Neuronal stem cell (in vitro differentiated cells): ENCODE data around the gene PTPRC.

Experiments
- DNase-seq: peaks from one replicate; pipeline ENCODE4 v3.0.0-alpha.2; 2013; ENCODE audit warnings: low spot score
- H2AFZ ChIP-seq: one replicate; pipeline ENCODE4 v1.6.1; 2013; ENCODE audit warnings: mild to moderate bottlenecking, low read length, inconsistent platforms
- H2AK5ac ChIP-seq: 2 replicates; pipeline ENCODE4 v1.6.1; 2013; ENCODE audit warnings: low read depth, mild to moderate bottlenecking, inconsistent platforms, low read length, moderate library complexity, mixed read lengths
- H2BK120ac ChIP-seq: 2 replicates; pipeline ENCODE4 v1.6.1; 2013; ENCODE audit warnings: low read depth, mild to moderate bottlenecking, inconsistent platforms, low read length, moderate library complexity, mixed read lengths
- H2BK12ac ChIP-seq: one replicate; pipeline ENCODE4 v1.6.1; 2013; ENCODE audit warnings: low read length, inconsistent platforms
- H2BK15ac ChIP-seq: 2 replicates; pipeline ENCODE4 v1.6.1; 2013; ENCODE audit warnings: mild to moderate bottlenecking, low read length, inconsistent platforms, mixed read lengths
- H2BK5ac ChIP-seq: one replicate; pipeline ENCODE4 v1.6.1; 2013; ENCODE audit warnings: inconsistent platforms, mild to moderate bottlenecking, low read length, moderate library complexity
- H3K14ac ChIP-seq: one replicate; pipeline ENCODE4 v1.6.1; 2013; ENCODE audit warnings: low read length, inconsistent platforms
- H3K18ac ChIP-seq: 2 replicates; pipeline ENCODE4 v1.6.1; 2013; ENCODE audit warnings: low read length, inconsistent platforms
- H3K23ac ChIP-seq: 2 replicates; pipeline ENCODE4 v1.6.1; 2013; ENCODE audit warnings: low read depth, mild to moderate bottlenecking, mixed read lengths, low read length, inconsistent platforms; ENCODE audit not compliant: poor library complexity
- H3K27ac ChIP-seq: replicated peaks from 3 replicates; pipeline ENCODE4 v1.5.1; 2013; ENCODE audit warnings: low read length, inconsistent platforms
- H3K27me3 ChIP-seq, 3 experiments: 2 replicates each; pipeline ENCODE4 v1.6.1; 2013; ENCODE audit warnings: low read length in 3 of 3, mild to moderate bottlenecking in 2 of 3, inconsistent platforms in 1 of 3, low read depth in 1 of 3, mixed read lengths in 1 of 3, moderate library complexity in 1 of 3; ENCODE audit not compliant: control insufficient read depth in 3 of 3, insufficient read depth in 3 of 3
- H3K36me3 ChIP-seq, 2 donors: replicated peaks in 1 of 2; 2 replicates each; pipeline ENCODE4 v1.6.1; 2013; ENCODE audit warnings: low read length in 2 of 2; ENCODE audit not compliant: control insufficient read depth in 2 of 2, insufficient read depth in 2 of 2
- H3K4ac ChIP-seq: 2 replicates; pipeline ENCODE4 v1.6.1; 2013; ENCODE audit warnings: inconsistent platforms, mild to moderate bottlenecking, low read length, moderate library complexity
- H3K4me1 ChIP-seq, 2 donors: 1 replicate in 1 of 2; 2 replicates in 1 of 2; pipeline ENCODE4 v1.6.1; 2013; ENCODE audit warnings: low read length in 2 of 2, low read depth in 1 of 2; ENCODE audit not compliant: control insufficient read depth in 2 of 2, insufficient read depth in 1 of 2
- H3K4me2 ChIP-seq: one replicate; pipeline ENCODE4 v1.6.1; 2013; ENCODE audit warnings: mild to moderate bottlenecking, low read length, inconsistent platforms; ENCODE audit not compliant: insufficient read depth, poor library complexity, severe bottlenecking
- H3K4me3 ChIP-seq, 2 donors: 2 replicates each; pipeline ENCODE4 v1.5.1; 2013; ENCODE audit warnings: low read length in 2 of 2, mild to moderate bottlenecking in 2 of 2, inconsistent platforms in 1 of 2, moderate library complexity in 1 of 2
- H3K79me1 ChIP-seq: one replicate; pipeline ENCODE4 v1.6.1; 2013; ENCODE audit warnings: low read depth, mild to moderate bottlenecking, inconsistent platforms, low read length, moderate library complexity
- H3K9ac ChIP-seq: one replicate; pipeline ENCODE4 v1.6.1; 2013; ENCODE audit warnings: mild to moderate bottlenecking, low read depth, low read length, inconsistent platforms; ENCODE audit not compliant: poor library complexity
- H3K9me3 ChIP-seq, 2 donors: replicated peaks in 1 of 2; 2 replicates each; pipeline versions ENCODE3 to v1.6.1; 2013; ENCODE audit warnings: low read length in 2 of 2, mild to moderate bottlenecking in 2 of 2, inconsistent platforms in 1 of 2, low read depth in 1 of 2, mixed read lengths in 1 of 2, moderate library complexity in 1 of 2; ENCODE audit not compliant: control insufficient read depth in 2 of 2, insufficient read depth in 1 of 2
- H4K8ac ChIP-seq: one replicate; pipeline ENCODE4 v1.6.1; 2013; ENCODE audit warnings: low read depth, mild to moderate bottlenecking, inconsistent platforms, low read length, moderate library complexity
- H4K91ac ChIP-seq: one replicate; pipeline ENCODE4 v1.6.1; 2013; ENCODE audit warnings: low read length, low read depth, mild to moderate bottlenecking, inconsistent platforms; ENCODE audit not compliant: poor library complexity
- WGBS, 2 donors: extraction: QIAGEN DNeasy Blood & Tissue Kit; methylation state at CpG; one replicate each; pipeline ENCODE4 v1.1.7; 2013; ENCODE audit warnings: missing lambda C conversion rate in 2 of 2, mixed read lengths in 1 of 2; ENCODE audit not compliant: insufficient read length in 2 of 2, insufficient replicate concordance in 1 of 2; ENCODE audit errors: extremely low coverage in 2 of 2; 5-methylcytosine and 5-hydroxymethylcytosine counted together

PTPRC gene

DNA sequence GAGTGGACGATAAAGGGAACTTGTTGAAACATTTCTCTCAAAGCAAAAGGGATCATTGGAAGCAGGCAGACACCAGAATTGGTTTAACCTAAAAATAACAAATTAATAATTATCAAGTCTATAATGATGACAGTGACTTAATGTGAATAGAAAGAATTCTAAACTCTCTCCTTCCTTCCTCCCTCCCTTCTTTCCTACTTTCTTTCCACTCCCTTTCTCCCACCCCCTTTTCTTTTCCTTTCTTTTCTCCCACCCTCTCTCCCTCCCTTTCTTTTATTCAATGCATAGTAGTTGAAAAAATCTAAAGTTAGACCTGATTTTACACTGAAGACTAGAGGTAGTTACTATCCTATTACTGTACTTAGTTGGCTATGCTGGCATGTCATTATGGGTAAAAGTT is 55.7 kb downstream of the PTPRC start:
- no peak overlapping the region for H2BK15ac ChIP-seq
- H3K27me3 ChIP-seq, result no peaks in the 10 kb centered on the region
- no peaks in the 10 kb centered on the region for H3K4me1 ChIP-seq
- no peak overlapping the region for H3K4ac ChIP-seq
- H3K27ac ChIP-seq, result no peak overlapping the region
- H2AFZ ChIP-seq, result no peak overlapping the region
- H3K9me3 ChIP-seq, result no peaks in the 10 kb centered on the region
- WGBS, 2 donors, result no CpG with 5 or more reads among the region's 1 CpG
- no peak overlapping the region for H2BK5ac ChIP-seq
- no peak overlapping the region for H3K4me2 ChIP-seq
- no peak overlapping the region for H2BK12ac ChIP-seq
- H3K23ac ChIP-seq, result no peak overlapping the region
- H4K8ac ChIP-seq, result no peak overlapping the region
- no peak overlapping the region for H3K18ac ChIP-seq
- no peak overlapping the region for H2AK5ac ChIP-seq
- no peak overlapping the region for H2BK120ac ChIP-seq
- H4K91ac ChIP-seq, result no peak overlapping the region
- no peaks in the 10 kb centered on the region for H3K79me1 ChIP-seq
- H3K14ac ChIP-seq, result no peak overlapping the region
- H3K36me3 ChIP-seq, result no peaks in the 10 kb centered on the region
- H3K9ac ChIP-seq, result no peak overlapping the region
- no peak overlapping the region for H3K4me3 ChIP-seq
- no peak for DNase-seq

DNA sequence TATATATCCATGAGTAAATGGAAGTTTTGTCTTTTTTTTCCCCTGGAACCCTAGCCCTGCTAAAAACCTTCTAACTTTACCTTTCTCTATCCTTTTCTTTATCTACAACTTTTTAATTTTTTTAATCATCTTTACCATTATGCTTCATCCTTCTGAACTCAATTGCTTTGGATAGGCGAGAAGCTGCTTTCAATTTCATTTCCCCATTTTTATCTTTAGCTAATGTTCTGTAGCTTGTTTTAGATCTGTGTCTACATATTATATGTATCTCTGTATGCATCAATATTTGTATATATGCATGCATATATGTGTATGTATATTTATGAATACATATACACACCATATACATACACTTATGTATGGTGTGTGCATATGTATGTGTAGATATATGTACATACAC is 57.4 kb downstream of the PTPRC start:
- no peak overlapping the region for H3K4me2 ChIP-seq
- peaks cover 5 to 12% of the 10 kb centered on the region in 2 donors for H3K4me1 ChIP-seq
- H2BK120ac ChIP-seq, result no peak overlapping the region
- H2BK5ac ChIP-seq, result no peak overlapping the region
- H4K91ac ChIP-seq, result no peak overlapping the region
- H3K18ac ChIP-seq, result no peak overlapping the region
- no peaks in the 10 kb centered on the region for H3K79me1 ChIP-seq
- no peak overlapping the region for H3K4me3 ChIP-seq
- no peak overlapping the region for H4K8ac ChIP-seq
- H2BK15ac ChIP-seq, result no peak overlapping the region
- DNase-seq, result no peak
- no peak overlapping the region for H3K27ac ChIP-seq
- H3K27me3 ChIP-seq, result no peaks in the 10 kb centered on the region
- no peak overlapping the region for H2BK12ac ChIP-seq
- H3K9me3 ChIP-seq, result no peaks in the 10 kb centered on the region
- H3K23ac ChIP-seq, result no peak overlapping the region
- H2AK5ac ChIP-seq, result no peak overlapping the region
- H3K4ac ChIP-seq, result no peak overlapping the region
- no peak overlapping the region for H3K9ac ChIP-seq
- H3K36me3 ChIP-seq, result no peaks in the 10 kb centered on the region
- no peak overlapping the region for H3K14ac ChIP-seq
- H2AFZ ChIP-seq, result no peak overlapping the region
- WGBS, 2 donors, result no CpG with 5 or more reads among the region's 1 CpG

DNA sequence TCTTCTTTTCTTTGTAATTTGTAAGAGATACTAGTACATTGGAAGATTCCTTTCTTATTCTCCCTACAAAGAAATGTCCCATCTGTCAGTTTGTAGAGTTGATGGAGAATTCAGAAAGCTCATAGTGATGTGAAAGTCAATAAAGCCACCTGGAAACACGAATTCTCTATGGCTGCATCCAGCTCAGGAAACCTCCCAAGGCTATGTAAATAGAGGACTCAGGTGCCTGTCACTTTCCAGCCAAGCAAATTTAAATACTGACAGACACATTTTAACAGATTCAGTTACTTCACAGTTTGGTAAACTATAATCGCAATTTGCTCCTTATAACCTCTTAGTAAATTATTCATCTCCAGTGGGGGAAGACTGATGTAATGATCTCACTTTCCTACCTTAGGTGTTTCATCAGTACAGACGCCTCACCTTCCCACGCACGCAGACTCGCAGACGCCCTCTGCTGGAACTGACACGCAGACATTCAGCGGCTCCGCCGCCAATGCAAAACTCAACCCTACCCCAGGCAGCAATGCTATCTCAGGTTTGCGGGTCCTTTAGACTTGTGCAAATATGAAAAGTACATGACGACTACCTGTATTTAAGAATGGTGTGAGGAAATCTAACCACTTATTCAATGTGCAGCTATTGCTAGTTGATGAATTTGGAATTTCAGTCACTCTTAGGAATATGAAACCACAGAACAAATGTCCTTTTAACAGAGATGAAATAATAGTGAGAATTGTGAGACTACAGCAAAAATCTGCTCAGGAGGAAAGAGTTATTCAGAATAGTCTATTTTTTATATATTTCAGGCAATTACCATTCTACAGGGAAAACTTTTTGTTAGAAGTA is 60.6 kb downstream of the PTPRC start:
- peak; percentile 44 for DNase-seq
- H2BK5ac ChIP-seq, result no peak overlapping the region
- WGBS, 2 donors, result no CpG with 5 or more reads among the region's 13 CpGs

DNA sequence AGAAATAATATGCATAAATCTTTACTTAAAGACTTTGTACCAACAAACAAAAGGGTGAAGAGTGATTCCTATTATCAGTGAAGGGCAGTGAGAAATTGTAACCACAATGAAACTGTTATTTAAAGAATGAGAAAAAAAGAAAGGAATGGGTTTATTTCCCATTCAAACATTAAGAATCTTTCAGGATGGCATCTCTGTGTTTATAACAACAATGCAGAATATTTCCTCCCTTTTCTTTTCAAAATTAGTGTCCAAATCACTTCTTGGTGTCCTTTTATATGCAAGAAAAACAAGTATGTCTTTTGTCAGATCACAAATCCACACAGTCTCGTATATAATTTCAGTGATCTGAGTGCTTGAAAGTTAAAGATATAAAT is 61.2 kb downstream of the PTPRC start:
- no peak overlapping the region for H3K4me3 ChIP-seq
- no peak overlapping the region for H2AK5ac ChIP-seq
- peaks cover 12 to 19% of the 10 kb centered on the region in 2 donors for H3K4me1 ChIP-seq
- H2BK120ac ChIP-seq, result no peak overlapping the region
- no peak overlapping the region for H3K4me2 ChIP-seq
- no peak overlapping the region for H3K9ac ChIP-seq
- H3K79me1 ChIP-seq, result no peaks in the 10 kb centered on the region
- no peak overlapping the region for H3K27ac ChIP-seq
- H2BK12ac ChIP-seq, result no peak overlapping the region
- H3K4ac ChIP-seq, result no peak overlapping the region
- no peak overlapping the region for H4K91ac ChIP-seq
- no CpG with 5 or more reads among the region's 1 CpG for WGBS, 2 donors
- no peaks in the 10 kb centered on the region for H3K9me3 ChIP-seq
- DNase-seq, result no peak
- no peak overlapping the region for H2BK5ac ChIP-seq
- H3K27me3 ChIP-seq, result no peaks in the 10 kb centered on the region
- no peak overlapping the region for H4K8ac ChIP-seq
- H3K36me3 ChIP-seq, result no peaks in the 10 kb centered on the region
- no peak overlapping the region for H2AFZ ChIP-seq
- H2BK15ac ChIP-seq, result no peak overlapping the region
- H3K18ac ChIP-seq, result no peak overlapping the region
- H3K23ac ChIP-seq, result no peak overlapping the region
- no peak overlapping the region for H3K14ac ChIP-seq

More for the DNA sequence above, 60.6 kb downstream of the PTPRC start:
- Histone ChIP-seq H3K4me3 (no peak overlapping the region), H2AK5ac (no peak overlapping the region), H2AFZ (no peak overlapping the region), H3K27me3 (no peaks in the 10 kb centered on the region), H2BK12ac (no peak overlapping the region), H3K9me3 (no peaks in the 10 kb centered on the region), H4K8ac (no peak overlapping the region), H3K14ac (no peak overlapping the region), H3K4me1 (peaks cover 12 to 19% of the 10 kb centered on the region in 2 donors), H2BK120ac (no peak overlapping the region), H3K79me1 (no peaks in the 10 kb centered on the region), H3K18ac (no peak overlapping the region), H3K4ac (no peak overlapping the region), H4K91ac (no peak overlapping the region), H3K4me2 (no peak overlapping the region), H2BK15ac (no peak overlapping the region), H3K23ac (no peak overlapping the region), H3K9ac (no peak overlapping the region), H3K36me3 (no peaks in the 10 kb centered on the region), H3K27ac (no peak overlapping the region)
